ENCODE measurements around the gene MEP1B.

DNA sequence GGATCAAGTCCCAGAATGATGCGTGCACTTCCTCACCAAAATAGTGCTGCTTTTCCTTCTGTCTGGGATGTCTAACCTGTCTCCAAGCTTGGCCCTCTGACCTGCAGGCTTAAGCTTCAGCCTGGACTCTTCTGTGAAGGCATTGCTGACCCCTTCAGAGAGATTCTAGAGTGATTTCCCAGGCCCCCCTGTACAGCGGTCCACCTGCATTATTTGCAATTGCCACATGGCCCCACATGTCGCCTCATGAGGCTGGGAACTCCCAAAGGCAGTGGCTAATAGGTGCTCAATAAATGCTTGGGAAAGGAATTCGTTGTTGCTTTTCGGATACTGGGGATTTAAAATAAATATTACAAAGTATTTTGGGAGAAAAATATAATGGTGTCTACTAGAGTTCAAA is 32.3 kb upstream of the MEP1B start:
- no peak for TF ChIP-seq CTCF (IDR thresholded peaks at IDR 0.05)
- TF ChIP-seq EZH2 (IDR thresholded peaks at IDR 0.05; ENCODE audit: borderline replicate concordance, insufficient read depth, low read depth, low read length, poor library complexity, severe bottlenecking), result no peak

Data from B cell (primary cell).